HepG2 (cell line): ENCODE measurements around the gene NARF. TPM values are rescaled to one million over a fixed set of nuclear protein-coding genes. Genes with fewer than 3 reads are reported as not detected.

Experiments
- CHD2 ChIP-seq: IDR thresholded peaks from 2 replicates; pipeline ENCODE4 v1.6.1; 2011; ENCODE audit warnings: low read depth, low read length, improper control_type of control experiment
- GZF1 ChIP-seq: sonication (generic); formaldehyde crosslinking; IDR thresholded peaks from 2 replicates; pipeline ENCODE4 v1.5.1; 2020; ENCODE audit warnings: mild to moderate bottlenecking, missing genetic modification reagents
- JUND ChIP-seq: sonication (generic); formaldehyde crosslinking; IDR thresholded peaks from 2 replicates; pipeline ENCODE4 v1.8.0; 2022; ENCODE audit warnings: mild to moderate bottlenecking, missing genetic modification reagents
- MLLT10 ChIP-seq: sonication (generic); formaldehyde crosslinking; IDR thresholded peaks from 2 replicates; pipeline ENCODE4 v1.4.0; 2020; ENCODE audit warnings: missing genetic modification reagents
- RNF2 ChIP-seq: fragments of 450-650 bp; conservative IDR thresholded peaks from 2 replicates; pipeline ENCODE4 v1.6.1; 2016; ENCODE audit warnings: low read depth
- SIX1 ChIP-seq: sonication (generic); formaldehyde crosslinking; IDR thresholded peaks from 2 replicates; pipeline ENCODE4 v1.4.0; 2020; ENCODE audit warnings: missing genetic modification reagents, borderline replicate concordance
- TMF1 ChIP-seq: sonication (generic); formaldehyde crosslinking; IDR thresholded peaks from 2 replicates; pipeline ENCODE4 v1.8.1; 2022; ENCODE audit warnings: low read depth, missing genetic modification reagents
- ZFYVE20 ChIP-seq: sonication (generic); formaldehyde crosslinking; IDR thresholded peaks from 2 replicates; pipeline ENCODE4 v1.8.0; 2023; ENCODE audit warnings: low read depth, mild to moderate bottlenecking, moderate library complexity, missing genetic modification reagents, borderline replicate concordance
- ZNF207 ChIP-seq: fragments of 450-650 bp; IDR thresholded peaks from 2 replicates; pipeline ENCODE4 v1.6.1; 2016; ENCODE audit warnings: antibody characterized with exemption, borderline replicate concordance
- ZNF251 ChIP-seq: sonication (generic); formaldehyde crosslinking; IDR thresholded peaks from 2 replicates; pipeline ENCODE4 v1.9.0; 2021; ENCODE audit warnings: mild to moderate bottlenecking, missing genetic modification reagents
- ZNF263 ChIP-seq: sonication (generic); formaldehyde crosslinking; IDR thresholded peaks from 2 replicates; pipeline ENCODE4 v1.4.0; 2020; ENCODE audit warnings: missing genetic modification reagents
- ZNF737 ChIP-seq: sonication (generic); formaldehyde crosslinking; IDR thresholded peaks from 2 replicates; pipeline ENCODE4 v1.5.0; 2020; ENCODE audit warnings: missing genetic modification reagents, mild to moderate bottlenecking, borderline replicate concordance
- polyA plus RNA-seq, 8 experiments: library from polyadenylated mRNA; depleted of rRNA in 3 of 8; stranded (reverse) in 7 of 8; unstranded in 1 of 8; fragments of >200 nt; fragmentation: Illumina TruSeq in 4 of 8; extraction: Trizol in 4 of 8; gene quantifications; 2 replicates each; pipeline versions ENCODE4 v1.2.1 to v1.2.3, GENCODE V29; 2011 to 2016; ENCODE audit warnings: low read depth in 4 of 8, missing spikeins in 1 of 8, mixed read lengths in 1 of 8; ENCODE audit not compliant: insufficient read depth in 1 of 8
- total RNA-seq, 5 experiments: library from RNA; depleted of rRNA; stranded (reverse); fragments of >200 nt; fragmentation: Illumina TruSeq; extraction: Trizol; gene quantifications; 2 replicates each; pipeline ENCODE4 v1.2.3, GENCODE V29; 2016; ENCODE audit warnings: low read depth in 1 of 5
- TF ChIP-seq, protein P1 (sequence below): sonication (generic); formaldehyde crosslinking; IDR thresholded peaks from 2 replicates; pipeline ENCODE4 v1.5.0; 2020; ENCODE audit warnings: mild to moderate bottlenecking, missing genetic modification reagents, borderline replicate concordance
- TF ChIP-seq, protein P2 (sequence below): IDR thresholded peaks from 2 replicates; pipeline ENCODE4 v1.6.1; 2016; ENCODE audit warnings: missing compliant biosample characterization, missing genetic modification reagents, borderline replicate concordance
- TF ChIP-seq, protein P3 (sequence below): sonication (generic); formaldehyde crosslinking; IDR thresholded peaks from 2 replicates; pipeline ENCODE4 v1.4.0; 2020; ENCODE audit warnings: low read depth, mild to moderate bottlenecking, missing genetic modification reagents
- TF ChIP-seq, protein P4 (sequence below): sonication (generic); formaldehyde crosslinking; IDR thresholded peaks from 2 replicates; pipeline ENCODE4 v1.5.1; 2020; ENCODE audit warnings: mild to moderate bottlenecking, missing genetic modification reagents, borderline replicate concordance
- TF ChIP-seq, protein P5 (sequence below): sonication (generic); formaldehyde crosslinking; IDR thresholded peaks from 2 replicates; pipeline ENCODE4 v1.5.1; 2020; ENCODE audit warnings: missing genetic modification reagents, mild to moderate bottlenecking, borderline replicate concordance

The NARF gene
- total and polyA plus RNA-seq, 2 of the 13 experiments (the other 11 are each of a cell fraction or from before 2014, with no cell fraction given), result 61.1 to 144 TPM

DNA sequence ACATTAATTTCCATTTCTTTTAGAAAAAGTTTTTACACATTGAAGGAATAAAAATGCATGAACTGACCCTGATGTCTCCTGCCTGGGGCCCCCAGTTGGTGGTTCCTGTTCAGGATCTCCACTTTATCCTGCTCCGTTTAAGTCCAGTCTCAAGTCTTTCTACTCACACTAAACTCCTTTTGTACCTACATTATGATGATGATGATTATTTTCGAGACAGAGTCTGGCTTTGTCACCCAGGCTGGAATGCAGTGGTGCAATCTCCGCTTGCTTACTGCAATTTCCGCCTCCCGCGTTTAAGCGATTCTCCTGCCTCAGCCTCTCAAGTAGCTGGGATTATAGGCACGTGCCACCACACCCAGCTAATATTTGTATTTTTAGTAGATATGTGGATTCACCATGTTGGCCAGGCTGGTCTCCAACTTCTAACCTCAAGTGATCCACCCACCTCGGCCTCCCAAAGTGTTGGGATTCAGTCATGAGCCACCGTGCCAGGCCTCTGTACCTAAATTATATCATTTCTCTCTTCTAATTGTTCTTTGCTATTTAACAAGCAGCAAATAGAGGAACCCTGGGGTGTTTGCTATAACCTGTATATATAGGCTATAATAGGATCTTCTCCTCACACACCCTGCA, 58.8 kb downstream of the NARF start (continued):
- TF ChIP-seq, protein P1, sequence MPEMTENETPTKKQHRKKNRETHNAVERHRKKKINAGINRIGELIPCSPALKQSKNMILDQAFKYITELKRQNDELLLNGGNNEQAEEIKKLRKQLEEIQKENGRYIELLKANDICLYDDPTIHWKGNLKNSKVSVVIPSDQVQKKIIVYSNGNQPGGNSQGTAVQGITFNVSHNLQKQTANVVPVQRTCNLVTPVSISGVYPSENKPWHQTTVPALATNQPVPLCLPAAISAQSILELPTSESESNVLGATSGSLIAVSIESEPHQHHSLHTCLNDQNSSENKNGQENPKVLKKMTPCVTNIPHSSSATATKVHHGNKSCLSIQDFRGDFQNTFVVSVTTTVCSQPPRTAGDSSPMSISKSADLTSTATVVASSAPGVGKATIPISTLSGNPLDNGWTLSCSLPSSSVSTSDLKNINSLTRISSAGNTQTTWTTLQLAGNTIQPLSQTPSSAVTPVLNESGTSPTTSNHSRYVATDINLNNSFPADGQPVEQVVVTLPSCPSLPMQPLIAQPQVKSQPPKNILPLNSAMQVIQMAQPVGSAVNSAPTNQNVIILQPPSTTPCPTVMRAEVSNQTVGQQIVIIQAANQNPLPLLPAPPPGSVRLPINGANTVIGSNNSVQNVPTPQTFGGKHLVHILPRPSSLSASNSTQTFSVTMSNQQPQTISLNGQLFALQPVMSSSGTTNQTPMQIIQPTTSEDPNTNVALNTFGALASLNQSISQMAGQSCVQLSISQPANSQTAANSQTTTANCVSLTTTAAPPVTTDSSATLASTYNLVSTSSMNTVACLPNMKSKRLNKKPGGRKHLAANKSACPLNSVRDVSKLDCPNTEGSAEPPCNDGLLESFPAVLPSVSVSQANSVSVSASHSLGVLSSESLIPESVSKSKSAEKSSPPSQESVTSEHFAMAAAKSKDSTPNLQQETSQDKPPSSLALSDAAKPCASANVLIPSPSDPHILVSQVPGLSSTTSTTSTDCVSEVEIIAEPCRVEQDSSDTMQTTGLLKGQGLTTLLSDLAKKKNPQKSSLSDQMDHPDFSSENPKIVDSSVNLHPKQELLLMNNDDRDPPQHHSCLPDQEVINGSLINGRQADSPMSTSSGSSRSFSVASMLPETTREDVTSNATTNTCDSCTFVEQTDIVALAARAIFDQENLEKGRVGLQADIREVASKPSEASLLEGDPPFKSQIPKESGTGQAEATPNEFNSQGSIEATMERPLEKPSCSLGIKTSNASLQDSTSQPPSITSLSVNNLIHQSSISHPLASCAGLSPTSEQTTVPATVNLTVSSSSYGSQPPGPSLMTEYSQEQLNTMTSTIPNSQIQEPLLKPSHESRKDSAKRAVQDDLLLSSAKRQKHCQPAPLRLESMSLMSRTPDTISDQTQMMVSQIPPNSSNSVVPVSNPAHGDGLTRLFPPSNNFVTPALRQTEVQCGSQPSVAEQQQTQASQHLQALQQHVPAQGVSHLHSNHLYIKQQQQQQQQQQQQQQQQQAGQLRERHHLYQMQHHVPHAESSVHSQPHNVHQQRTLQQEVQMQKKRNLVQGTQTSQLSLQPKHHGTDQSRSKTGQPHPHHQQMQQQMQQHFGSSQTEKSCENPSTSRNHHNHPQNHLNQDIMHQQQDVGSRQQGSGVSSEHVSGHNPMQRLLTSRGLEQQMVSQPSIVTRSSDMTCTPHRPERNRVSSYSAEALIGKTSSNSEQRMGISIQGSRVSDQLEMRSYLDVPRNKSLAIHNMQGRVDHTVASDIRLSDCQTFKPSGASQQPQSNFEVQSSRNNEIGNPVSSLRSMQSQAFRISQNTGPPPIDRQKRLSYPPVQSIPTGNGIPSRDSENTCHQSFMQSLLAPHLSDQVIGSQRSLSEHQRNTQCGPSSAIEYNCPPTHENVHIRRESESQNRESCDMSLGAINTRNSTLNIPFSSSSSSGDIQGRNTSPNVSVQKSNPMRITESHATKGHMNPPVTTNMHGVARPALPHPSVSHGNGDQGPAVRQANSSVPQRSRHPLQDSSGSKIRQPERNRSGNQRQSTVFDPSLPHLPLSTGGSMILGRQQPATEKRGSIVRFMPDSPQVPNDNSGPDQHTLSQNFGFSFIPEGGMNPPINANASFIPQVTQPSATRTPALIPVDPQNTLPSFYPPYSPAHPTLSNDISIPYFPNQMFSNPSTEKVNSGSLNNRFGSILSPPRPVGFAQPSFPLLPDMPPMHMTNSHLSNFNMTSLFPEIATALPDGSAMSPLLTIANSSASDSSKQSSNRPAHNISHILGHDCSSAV (CRISPR knock-in tag), result no peak
- TF ChIP-seq ZNF737 (CRISPR knock-in tag), result no peak
- TF ChIP-seq, protein P2, sequence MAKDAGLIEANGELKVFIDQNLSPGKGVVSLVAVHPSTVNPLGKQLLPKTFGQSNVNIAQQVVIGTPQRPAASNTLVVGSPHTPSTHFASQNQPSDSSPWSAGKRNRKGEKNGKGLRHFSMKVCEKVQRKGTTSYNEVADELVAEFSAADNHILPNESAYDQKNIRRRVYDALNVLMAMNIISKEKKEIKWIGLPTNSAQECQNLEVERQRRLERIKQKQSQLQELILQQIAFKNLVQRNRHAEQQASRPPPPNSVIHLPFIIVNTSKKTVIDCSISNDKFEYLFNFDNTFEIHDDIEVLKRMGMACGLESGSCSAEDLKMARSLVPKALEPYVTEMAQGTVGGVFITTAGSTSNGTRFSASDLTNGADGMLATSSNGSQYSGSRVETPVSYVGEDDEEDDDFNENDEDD (CRISPR knock-in tag), result peak; percentile 85; the same call in 1 of the 2 replicates
- no peak for TF ChIP-seq TMF1 (CRISPR knock-in tag)
- TF ChIP-seq ZNF251, result no peak
- no peak for TF ChIP-seq RNF2
- TF ChIP-seq, protein P3, sequence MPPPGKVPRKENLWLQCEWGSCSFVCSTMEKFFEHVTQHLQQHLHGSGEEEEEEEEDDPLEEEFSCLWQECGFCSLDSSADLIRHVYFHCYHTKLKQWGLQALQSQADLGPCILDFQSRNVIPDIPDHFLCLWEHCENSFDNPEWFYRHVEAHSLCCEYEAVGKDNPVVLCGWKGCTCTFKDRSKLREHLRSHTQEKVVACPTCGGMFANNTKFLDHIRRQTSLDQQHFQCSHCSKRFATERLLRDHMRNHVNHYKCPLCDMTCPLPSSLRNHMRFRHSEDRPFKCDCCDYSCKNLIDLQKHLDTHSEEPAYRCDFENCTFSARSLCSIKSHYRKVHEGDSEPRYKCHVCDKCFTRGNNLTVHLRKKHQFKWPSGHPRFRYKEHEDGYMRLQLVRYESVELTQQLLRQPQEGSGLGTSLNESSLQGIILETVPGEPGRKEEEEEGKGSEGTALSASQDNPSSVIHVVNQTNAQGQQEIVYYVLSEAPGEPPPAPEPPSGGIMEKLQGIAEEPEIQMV (CRISPR knock-in tag), result no peak
- TF ChIP-seq, protein P4, sequence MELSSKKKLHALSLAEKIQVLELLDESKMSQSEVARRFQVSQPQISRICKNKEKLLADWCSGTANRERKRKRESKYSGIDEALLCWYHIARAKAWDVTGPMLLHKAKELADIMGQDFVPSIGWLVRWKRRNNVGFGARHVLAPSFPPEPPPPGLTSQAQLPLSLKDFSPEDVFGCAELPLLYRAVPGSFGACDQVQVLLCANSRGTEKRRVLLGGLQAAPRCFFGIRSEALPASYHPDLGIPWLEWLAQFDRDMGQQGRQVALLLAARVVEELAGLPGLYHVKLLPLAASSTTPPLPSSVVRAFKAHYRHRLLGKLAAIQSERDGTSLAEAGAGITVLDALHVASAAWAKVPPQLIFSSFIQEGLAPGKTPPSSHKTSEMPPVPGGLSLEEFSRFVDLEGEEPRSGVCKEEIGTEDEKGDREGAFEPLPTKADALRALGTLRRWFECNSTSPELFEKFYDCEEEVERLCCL, result no peak
- TF ChIP-seq ZNF207, result no peak
- TF ChIP-seq GZF1, result no peak
- TF ChIP-seq ZNF263, result no peak; the same call in 1 of the 2 replicates
- TF ChIP-seq MLLT10 (CRISPR knock-in tag), result no peak
- TF ChIP-seq, protein P5, sequence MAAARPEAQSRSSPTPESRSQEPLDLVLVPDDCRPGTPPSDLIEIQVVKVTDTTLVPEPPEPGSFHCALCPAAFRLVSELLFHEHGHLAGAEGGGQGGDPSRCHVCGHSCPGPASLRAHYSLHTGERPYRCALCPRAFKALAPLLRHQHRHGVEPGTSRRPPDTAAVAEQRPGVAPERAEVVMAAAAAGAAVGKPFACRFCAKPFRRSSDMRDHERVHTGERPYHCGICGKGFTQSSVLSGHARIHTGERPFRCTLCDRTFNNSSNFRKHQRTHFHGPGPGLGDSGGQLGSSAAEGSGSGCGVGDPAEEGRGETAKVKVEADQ (CRISPR knock-in tag), result no peak
- peak; percentile 73 for TF ChIP-seq SIX1
- TF ChIP-seq ZFYVE20 (CRISPR knock-in tag), result no peak
- TF ChIP-seq JUND (CRISPR knock-in tag), result no peak
- no peak for TF ChIP-seq CHD2
